Heart right ventricle (tissue), 16 donors: ENCODE data around the gene HNRNPL. TPM values are rescaled to one million over a fixed set of nuclear protein-coding genes. Genes with fewer than 3 reads are reported as not detected.

Source experiments
- ATAC-seq, 8 donors: fragments of 200-7000 bp; cut with Tn5 transposase; one replicate each; pipeline ENCODE4 v1.9.1; 2020; ENCODE audit warnings: mild to moderate bottlenecking in 8 of 8, moderate library complexity in 8 of 8, moderate number of reproducible peaks in 1 of 8
- DNase-seq, 2 donors: peaks; one replicate each; pipeline ENCODE4 v3.0.0-alpha.2; 2020
- H3K27ac ChIP-seq, 10 donors: fragments of 200-600 bp; sonication (generic) in 2 of 10; one replicate each; pipeline versions ENCODE4 v1.5.0 to v1.8.0; 2020 to 2022; ENCODE audit warnings: mild to moderate bottlenecking in 3 of 10
- H3K27me3 ChIP-seq, 7 donors: fragments of 200-600 bp; one replicate each; pipeline ENCODE4 v1.8.0; 2021 to 2022; ENCODE audit warnings: mild to moderate bottlenecking in 2 of 7
- H3K36me3 ChIP-seq, 9 donors: fragments of 200-600 bp; sonication (generic) in 1 of 9; one replicate each; pipeline versions ENCODE4 v1.5.0 to v1.8.0; 2020 to 2022; ENCODE audit warnings: mild to moderate bottlenecking in 2 of 9
- H3K4me1 ChIP-seq, 9 donors: fragments of 200-600 bp; sonication (generic) in 1 of 9; one replicate each; pipeline versions ENCODE4 v1.5.0 to v1.8.0; 2020 to 2022; ENCODE audit warnings: mild to moderate bottlenecking in 4 of 9
- H3K4me3 ChIP-seq, 10 donors: fragments of 200-600 bp; sonication (generic) in 2 of 10; one replicate each; pipeline versions ENCODE4 v1.5.0 to v1.8.0; 2020 to 2022; ENCODE audit warnings: mild to moderate bottlenecking in 7 of 10, moderate library complexity in 2 of 10
- H3K9me3 ChIP-seq, 11 donors: fragments of 200-600 bp in 10 of 11; sonication (generic) in 2 of 11; one replicate each; pipeline versions ENCODE4 v1.5.0 to v1.8.0; 2013 to 2022; ENCODE audit warnings: mild to moderate bottlenecking in 2 of 11, control low read depth in 1 of 11, moderate library complexity in 1 of 11
- WGBS, 2 donors: extraction: QIAGEN DNeasy Blood & Tissue Kit; methylation state at CpG; one replicate each; pipeline ENCODE4 v1.1.7; 2013; ENCODE audit warnings: inconsistent platforms in 1 of 2; 5-methylcytosine and 5-hydroxymethylcytosine counted together
- intact Hi-C, 10 donors: fragments of 100-400 bp; cut with DNase I; formaldehyde crosslinking; loops; one replicate each; pipeline versions ENCODE4 v1.11.1 to v1.14.2; 2022
- polyA plus RNA-seq, 2 donors: library from polyadenylated mRNA; stranded (reverse); fragments of 200-250 nt; gene quantifications; one replicate each; pipeline ENCODE4 v1.2.3, GENCODE V29; 2013
- total RNA-seq, 10 donors: library from RNA; stranded (reverse); fragmentation: NEBNext Ultra II Directional in 3 of 10; extraction: Animal tissue kit (Norgen Biotek cat#: 25700) in 3 of 10; gene quantifications; one replicate each; pipeline versions ENCODE4 v1.2.1 to v1.2.4, GENCODE V29; 2021 to 2023
- TF ChIP-seq, protein P1 (sequence below), 9 donors: fragments of 200-600 bp; sonication (generic) in 2 of 9; IDR thresholded peaks; one replicate each; pipeline versions ENCODE4 v1.5.0 to v1.8.0; 2021 to 2022; ENCODE audit warnings: antibody characterized with exemption in 9 of 9, mild to moderate bottlenecking in 5 of 9, moderate library complexity in 1 of 9
- donor health status: Arrhythmogenic right ventricular cardiomyopathy.
- donor health status: ischemic (EF 13 %, LVEDD 7.1; RV severe dilation, severe dysfunction).
- donor health status: healthy with polysubstance abuse.
- donor health status: DM: no; HTN: yes; CAD: no.
- donor health status: DM: no; HTN: no; CAD: no.
- donor health status: ischemic (EF 25% LVEDD 6.9; RV normal size, moderate dysfunction).
- donor health status: ischemic (EF 25% LVEDD 5.7; RV mildly dilated, moderate dysfunction).
- donor health status: healthy.
- donor health status: DM: yes; HTN: yes; CAD: no.
- donor health status: Ischemic cardiomyopathy.
- donor health status: ischemic (EF 35%, LVEDD 5.7; RV mildly dilated, moderate dysfunction).
- donor health status: nonischemic (EF 11% LVEDD 7.7; RV severe dilation, severe dysfunction).
- donor health status: DM: yes; HTN: yes; CAD: no.
- donor health status: PGD.
- donor health status: ischemic (EF 29% LVEDD 5.4; RV normal size, mild dysfunction).
- donor health status: nonischemic (EF 23%, LVEDD 6.1; RV moderate dilation, normal function).

The HNRNPL gene
- total and polyA plus RNA-seq, 12 donors: 130 to 196 (median 170) TPM

DNA sequence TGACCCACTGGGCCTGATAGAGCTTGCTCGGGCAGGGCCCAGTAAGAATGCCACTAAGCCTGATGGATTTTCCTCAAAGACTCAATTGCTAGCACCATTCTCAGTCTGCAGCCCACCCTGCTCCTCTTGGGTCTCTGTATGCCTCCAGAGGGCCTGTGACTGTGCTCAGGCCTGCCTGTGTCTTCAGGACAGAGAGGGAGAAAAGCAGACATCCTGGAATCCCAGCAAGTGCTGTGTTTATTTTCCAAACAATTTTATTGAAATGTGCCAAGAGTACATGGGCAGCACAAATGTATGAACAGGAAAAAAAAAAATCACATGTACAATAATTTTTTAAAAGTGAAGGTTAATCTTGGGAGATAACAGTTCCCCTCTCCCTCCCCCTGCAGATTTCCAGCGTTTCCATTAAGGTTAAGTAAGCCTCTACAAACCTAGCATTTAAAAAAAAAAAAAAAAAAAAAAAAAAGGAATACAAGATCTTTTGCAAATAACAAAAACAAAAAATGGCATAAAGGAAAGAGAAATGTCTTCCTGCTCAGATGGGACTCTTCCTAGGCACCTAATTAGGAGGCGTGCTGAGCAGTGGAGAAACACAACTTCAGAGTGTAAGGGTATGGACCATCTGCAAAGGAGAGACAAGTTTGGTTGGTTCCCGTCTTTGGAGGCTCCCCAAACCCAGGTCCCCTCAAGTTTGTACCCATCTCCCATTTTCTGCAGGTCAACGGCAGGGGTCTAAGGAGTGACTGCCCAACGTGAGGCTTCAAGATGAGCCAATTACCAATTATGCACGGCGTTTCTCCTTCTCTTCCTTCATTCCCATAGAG, 13.4 kb downstream of the HNRNPL start:
- peaks cover 8 to 70% (median 56%) of the 10 kb centered on the region in 9 donors for H3K36me3 ChIP-seq
- H3K27me3 ChIP-seq: no peaks in the 10 kb centered on the region
- no peaks in the 10 kb centered on the region for H3K9me3 ChIP-seq
- WGBS, 2 donors: 75 to 82% methylated on average over 8 of the region's 8 CpGs
- ATAC-seq (no peak), DNase-seq (no peak)
- no peak overlapping the region for H3K27ac ChIP-seq
- peaks cover 0 to 29% (median 17%) of the 10 kb centered on the region in 9 donors for H3K4me1 ChIP-seq
- intact Hi-C loops: loop anchor here in 4 of 10 donors (10.0 kb wide), 4 partner anchors 112 to 202 kb away; partner anchors contain the start of gene ACTN4 (in 1 of the 4)
- no peak overlapping the region for H3K4me3 ChIP-seq
- TF ChIP-seq, protein P1, sequence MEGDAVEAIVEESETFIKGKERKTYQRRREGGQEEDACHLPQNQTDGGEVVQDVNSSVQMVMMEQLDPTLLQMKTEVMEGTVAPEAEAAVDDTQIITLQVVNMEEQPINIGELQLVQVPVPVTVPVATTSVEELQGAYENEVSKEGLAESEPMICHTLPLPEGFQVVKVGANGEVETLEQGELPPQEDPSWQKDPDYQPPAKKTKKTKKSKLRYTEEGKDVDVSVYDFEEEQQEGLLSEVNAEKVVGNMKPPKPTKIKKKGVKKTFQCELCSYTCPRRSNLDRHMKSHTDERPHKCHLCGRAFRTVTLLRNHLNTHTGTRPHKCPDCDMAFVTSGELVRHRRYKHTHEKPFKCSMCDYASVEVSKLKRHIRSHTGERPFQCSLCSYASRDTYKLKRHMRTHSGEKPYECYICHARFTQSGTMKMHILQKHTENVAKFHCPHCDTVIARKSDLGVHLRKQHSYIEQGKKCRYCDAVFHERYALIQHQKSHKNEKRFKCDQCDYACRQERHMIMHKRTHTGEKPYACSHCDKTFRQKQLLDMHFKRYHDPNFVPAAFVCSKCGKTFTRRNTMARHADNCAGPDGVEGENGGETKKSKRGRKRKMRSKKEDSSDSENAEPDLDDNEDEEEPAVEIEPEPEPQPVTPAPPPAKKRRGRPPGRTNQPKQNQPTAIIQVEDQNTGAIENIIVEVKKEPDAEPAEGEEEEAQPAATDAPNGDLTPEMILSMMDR (IDR thresholded peaks at IDR 0.05): no peak

DNA sequence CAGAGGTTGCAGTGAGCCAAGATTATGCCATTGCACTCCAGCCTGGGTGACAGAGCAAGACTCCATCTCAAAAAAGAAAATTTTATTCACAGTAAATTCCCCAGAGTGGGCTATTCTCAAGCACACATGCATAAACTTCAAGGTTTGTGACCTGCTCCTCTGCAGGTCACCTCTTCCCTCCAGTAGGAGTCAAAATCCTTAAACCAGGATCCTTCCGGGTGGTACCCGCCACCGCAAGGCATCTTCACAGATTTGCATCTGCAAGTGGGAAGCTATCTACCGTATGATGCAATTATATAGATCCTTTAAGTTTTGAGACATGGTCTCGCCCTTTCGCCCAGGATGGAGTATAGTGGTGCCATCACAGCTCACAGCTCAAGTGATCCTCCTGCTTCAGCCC, 15.2 kb downstream of the HNRNPL start:
- intact Hi-C loops: loop anchor here in 5 of 10 donors (5.0 to 10.0 kb wide), 5 partner anchors 110 to 200 kb away; partner anchors contain the start of gene ACTN4 (in 2 of the 5)
- ATAC-seq: no peak
- TF ChIP-seq, protein P1 (IDR thresholded peaks at IDR 0.05): no peak
- Histone ChIP-seq H3K4me3 (no peak overlapping the region), H3K27ac (no peak overlapping the region), H3K27me3 (no peaks in the 10 kb centered on the region), H3K9me3 (no peaks in the 10 kb centered on the region), H3K4me1 (peaks cover 4 to 34% (median 25%) of the 10 kb centered on the region in 9 donors), H3K36me3 (peaks cover 4 to 64% (median 40%) of the 10 kb centered on the region in 9 donors)
- WGBS, 2 donors: 95 to 97% methylated on average over 6 of the region's 6 CpGs
- DNase-seq: no peak

GRCh38 chr19:38834104-38834490, 15.7 kb downstream of the HNRNPL start:
- DNase-seq (no peak), ATAC-seq (no peak)
- Histone ChIP-seq H3K4me1 (peaks cover 4 to 35% (median 25%) of the 10 kb centered on the region in 9 donors), H3K4me3 (no peak overlapping the region), H3K9me3 (no peaks in the 10 kb centered on the region), H3K36me3 (peaks cover 0 to 64% (median 40%) of the 10 kb centered on the region in 9 donors), H3K27me3 (no peaks in the 10 kb centered on the region), H3K27ac (no peak overlapping the region)
- WGBS, 2 donors: 94 to 95% methylated on average over 4 of the region's 4 CpGs
- TF ChIP-seq, protein P1 (IDR thresholded peaks at IDR 0.05): no peak
- intact Hi-C loops: loop anchor here in 5 of 10 donors (5.0 to 10.0 kb wide), 5 partner anchors 109 to 199 kb away; partner anchors contain the start of gene ACTN4 (in 2 of the 5)

DNA sequence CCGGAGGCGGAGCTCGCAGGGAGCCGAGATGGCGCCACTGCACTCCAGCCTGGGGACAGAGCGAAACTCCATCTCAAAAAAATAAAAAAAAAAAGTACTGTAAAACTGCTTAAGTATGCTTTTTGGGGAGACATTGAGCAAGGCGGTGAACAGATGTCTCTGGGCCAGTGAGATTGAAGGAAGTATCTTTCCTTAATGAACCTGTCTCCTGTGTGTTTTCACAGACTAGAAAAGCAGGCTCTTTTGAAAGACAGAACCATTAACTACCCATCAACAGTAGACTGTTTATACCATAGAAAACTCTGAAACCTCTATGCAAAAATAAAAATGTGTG, 16.7 kb downstream of the HNRNPL start:
- H3K9me3 ChIP-seq: no peaks in the 10 kb centered on the region
- peaks cover 4 to 40% (median 25%) of the 10 kb centered on the region in 9 donors for H3K4me1 ChIP-seq
- no peaks in the 10 kb centered on the region for H3K27me3 ChIP-seq
- peaks cover 0 to 63% (median 39%) of the 10 kb centered on the region in 9 donors for H3K36me3 ChIP-seq
- ATAC-seq (no peak), DNase-seq (no peak)
- TF ChIP-seq, protein P1 (IDR thresholded peaks at IDR 0.05): no peak
- peak overlapping the region in 7 of 10 donors; percentile 77 to 99 (median 93) for H3K27ac ChIP-seq
- WGBS, 2 donors: 93% methylated on average over 7 of the region's 7 CpGs
- intact Hi-C loops: loop anchor here in 5 of 10 donors (5.0 to 10.0 kb wide), 5 partner anchors 108 to 198 kb away; partner anchors contain the start of gene ACTN4 (in 2 of the 5)
- H3K4me3 ChIP-seq: no peak overlapping the region
